22Rv1 (cell line): ENCODE measurements around the gene TUBA1B.

Source experiments
- CTCF ChIP-seq: fragments of 450-650 bp; IDR thresholded peaks from 2 replicates; pipeline ENCODE4 v1.5.1; 2017; ENCODE audit warnings: mild to moderate bottlenecking
- ZFX ChIP-seq: fragments of 450-650 bp; IDR thresholded peaks from 2 replicates; pipeline ENCODE4 v1.6.1; 2017; ENCODE audit warnings: antibody characterized with exemption, borderline replicate concordance

- TF ChIP-seq CTCF, result no peak
- TF ChIP-seq ZFX, result no peak
Observed at GRCh38 chr12:49154221-49154620, 23.0 kb upstream of the TUBA1B start.
